ENCODE measurements around the gene ERCC1.

Gene ERCC1

GRCh38 chr19:45419895-45420294, 3.8 kb downstream of the ERCC1 start:
- no peak for TF ChIP-seq EZH2phosphoT487 (IDR thresholded peaks at IDR 0.05; ENCODE audit: borderline replicate concordance, low read length)
- no peak for TF ChIP-seq CTCF (IDR thresholded peaks at IDR 0.05; ENCODE audit: low read depth, low read length, poor library complexity, severe bottlenecking)
- H3K4me1 ChIP-seq (ENCODE audit: control insufficient read depth, low read length): peaks cover 55% of the 10 kb centered on the region
- H3K4me2 ChIP-seq (ENCODE audit: low read length): peak overlapping the region; percentile 89

DNA sequence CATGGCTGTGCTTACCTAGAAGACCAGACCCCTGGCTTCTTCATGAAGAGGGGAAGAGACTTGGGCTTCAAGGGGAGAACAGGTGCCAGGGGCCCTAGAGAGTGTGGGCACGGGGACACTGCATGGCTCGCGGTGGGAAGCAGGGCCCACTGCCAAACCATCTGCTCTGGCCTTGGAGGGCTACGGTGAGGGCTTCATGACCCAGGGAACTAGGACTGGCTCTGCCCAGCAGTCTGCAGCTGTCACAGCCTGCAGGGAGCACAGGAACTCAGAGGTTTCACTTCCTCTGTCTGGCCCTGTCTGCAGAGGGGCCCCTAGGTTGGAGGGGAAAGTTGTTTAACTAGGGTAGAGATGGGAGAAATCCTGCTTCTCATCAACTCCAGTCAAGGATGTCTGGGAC, 4.3 kb downstream of the ERCC1 start:
- H3K9me3 ChIP-seq (ENCODE audit: control insufficient read depth, insufficient read depth, low read length): no peaks in the 10 kb centered on the region
- H3K36me3 ChIP-seq (ENCODE audit: control insufficient read depth, low read length): peaks cover 22% of the 10 kb centered on the region
- H3K27ac ChIP-seq (ENCODE audit: low read depth, low read length): peak overlapping the region; percentile 72
- peak overlapping the region; percentile 89 for H3K4me2 ChIP-seq (ENCODE audit: low read length)
- peaks cover 50% of the 10 kb centered on the region for H3K4me1 ChIP-seq (ENCODE audit: control insufficient read depth, low read length)
- peak overlapping the region; percentile 67 for H3K4me3 ChIP-seq (ENCODE audit: low read length)
- no peaks in the 10 kb centered on the region for H4K20me1 ChIP-seq (ENCODE audit: control insufficient read depth, insufficient read depth, low read depth, low read length)
- no peaks in the 10 kb centered on the region for H3K9me2 ChIP-seq (replicated peaks; ENCODE audit: control insufficient read depth, low read length)
- H3K79me2 ChIP-seq (ENCODE audit: control insufficient read depth, low read length): peaks cover 16% of the 10 kb centered on the region
- peaks cover 8% of the 10 kb centered on the region for H3F3A ChIP-seq (ENCODE audit: control insufficient read depth, insufficient read depth)
- no peaks in the 10 kb centered on the region for H3K27me3 ChIP-seq (ENCODE audit: control insufficient read depth, low read length)
- TF ChIP-seq EZH2phosphoT487 (IDR thresholded peaks at IDR 0.05; ENCODE audit: borderline replicate concordance, low read length): no peak
- no peak for TF ChIP-seq CTCF (IDR thresholded peaks at IDR 0.05; ENCODE audit: low read depth, low read length, poor library complexity, severe bottlenecking)

More at GRCh38 chr19:45419895-45420294, 3.8 kb downstream of the ERCC1 start:
- H3F3A ChIP-seq (ENCODE audit: control insufficient read depth, insufficient read depth): peaks cover 11% of the 10 kb centered on the region
- H3K27ac ChIP-seq (ENCODE audit: low read depth, low read length): peak overlapping the region; percentile 72
- no peaks in the 10 kb centered on the region for H3K27me3 ChIP-seq (ENCODE audit: control insufficient read depth, low read length)
- H3K79me2 ChIP-seq (ENCODE audit: control insufficient read depth, low read length): peaks cover 16% of the 10 kb centered on the region
- peaks cover 18% of the 10 kb centered on the region for H3K36me3 ChIP-seq (ENCODE audit: control insufficient read depth, low read length)
- H4K20me1 ChIP-seq (ENCODE audit: control insufficient read depth, insufficient read depth, low read depth, low read length): no peaks in the 10 kb centered on the region
- no peaks in the 10 kb centered on the region for H3K9me2 ChIP-seq (replicated peaks; ENCODE audit: control insufficient read depth, low read length)
- H3K4me3 ChIP-seq (ENCODE audit: low read length): peak overlapping the region; percentile 67
- H3K9me3 ChIP-seq (ENCODE audit: control insufficient read depth, insufficient read depth, low read length): no peaks in the 10 kb centered on the region

GRCh38 chr19:45418802-45419201, 4.9 kb downstream of the ERCC1 start:
- peaks cover 44% of the 10 kb centered on the region for H3K4me1 ChIP-seq (ENCODE audit: control insufficient read depth, low read length)
- peaks cover 16% of the 10 kb centered on the region for H3K79me2 ChIP-seq (ENCODE audit: control insufficient read depth, low read length)
- peak overlapping the region; percentile 89 for H3K4me2 ChIP-seq (ENCODE audit: low read length)
- H3K36me3 ChIP-seq (ENCODE audit: control insufficient read depth, low read length): peaks cover 26% of the 10 kb centered on the region
- H3K27me3 ChIP-seq (ENCODE audit: control insufficient read depth, low read length): no peaks in the 10 kb centered on the region
- no peaks in the 10 kb centered on the region for H3K9me3 ChIP-seq (ENCODE audit: control insufficient read depth, insufficient read depth, low read length)
- peak overlapping the region; percentile 72 for H3K27ac ChIP-seq (ENCODE audit: low read depth, low read length)
- H3K9me2 ChIP-seq (replicated peaks; ENCODE audit: control insufficient read depth, low read length): no peaks in the 10 kb centered on the region
- peak overlapping the region; percentile 67 for H3K4me3 ChIP-seq (ENCODE audit: low read length)
- no peak for TF ChIP-seq EZH2phosphoT487 (IDR thresholded peaks at IDR 0.05; ENCODE audit: borderline replicate concordance, low read length)
- TF ChIP-seq CTCF (IDR thresholded peaks at IDR 0.05; ENCODE audit: low read depth, low read length, poor library complexity, severe bottlenecking): no peak
- no peaks in the 10 kb centered on the region for H4K20me1 ChIP-seq (ENCODE audit: control insufficient read depth, insufficient read depth, low read depth, low read length)
- H3F3A ChIP-seq (ENCODE audit: control insufficient read depth, insufficient read depth): peaks cover 2% of the 10 kb centered on the region; the same call in 1 of the 2 replicates

Measured in DOHH2 (cell line).